Neural progenitor cell (in vitro differentiated cells): Measurements from ENCODE around the gene PREX1. TPM values are rescaled to one million over a fixed set of nuclear protein-coding genes. Genes with fewer than 3 reads are reported as not detected.

Source experiments
- DNase-seq: peaks from one replicate; pipeline ENCODE4 v3.0.0-alpha.2; 2016; ENCODE audit warnings: low spot score
- H2AFZ ChIP-seq: fragments of 200-600 bp; sonication (generic); replicated peaks from 2 replicates; pipeline ENCODE4 v1.6.1; 2016; ENCODE audit warnings: antibody characterized with exemption
- H3F3A ChIP-seq: fragments of 200-600 bp; sonication (generic); 2 replicates; pipeline ENCODE4 v1.6.1; 2016; ENCODE audit warnings: antibody characterized with exemption, low read depth
- H3K27ac ChIP-seq: fragments of 200-600 bp; sonication (generic); 2 replicates; pipeline ENCODE4 v1.5.1; 2016; ENCODE audit warnings: mild to moderate bottlenecking
- H3K27me3 ChIP-seq: fragments of 200-600 bp; sonication (generic); 2 replicates; pipeline ENCODE4 v1.6.1; 2016; ENCODE audit warnings: mild to moderate bottlenecking, moderate library complexity
- H3K36me3 ChIP-seq: fragments of 200-600 bp; sonication (generic); 2 replicates; pipeline ENCODE4 v1.5.1; 2016
- H3K4me1 ChIP-seq: fragments of 200-600 bp; sonication (generic); 2 replicates; pipeline ENCODE4 v1.6.1; 2016; ENCODE audit warnings: mixed run types
- H3K4me2 ChIP-seq: fragments of 200-600 bp; sonication (generic); 2 replicates; pipeline ENCODE4 v1.6.1; 2016
- H3K4me3 ChIP-seq: fragments of 200-600 bp; sonication (generic); 2 replicates; pipeline ENCODE4 v1.5.1; 2016
- H3K79me2 ChIP-seq: fragments of 200-600 bp; sonication (generic); 2 replicates; pipeline ENCODE4 v1.6.1; 2016; ENCODE audit warnings: low read depth
- H3K9ac ChIP-seq: fragments of 200-600 bp; sonication (generic); 2 replicates; pipeline ENCODE4 v1.6.1; 2016
- H3K9me3 ChIP-seq: fragments of 200-600 bp; sonication (generic); 2 replicates; pipeline ENCODE4 v1.5.1; 2016; ENCODE audit warnings: low read depth
- H4K20me1 ChIP-seq: fragments of 200-600 bp; sonication (generic); 2 replicates; pipeline ENCODE4 v1.6.1; 2016; ENCODE audit warnings: low read depth
- H3K27ac Mint-ChIP-seq: 3 replicates; pipeline ENCODE4 v1.8.0; 2021; ENCODE audit warnings: mixed read lengths
- H3K27me3 Mint-ChIP-seq: 2 replicates; pipeline ENCODE4 v1.8.0; 2022; ENCODE audit warnings: low read depth, mild to moderate bottlenecking, inconsistent platforms, moderate library complexity, mixed read lengths; ENCODE audit not compliant: insufficient read depth
- H3K36me3 Mint-ChIP-seq: 3 replicates; pipeline ENCODE4 v1.8.0; 2021; ENCODE audit warnings: mixed read lengths
- H3K4me1 Mint-ChIP-seq: 3 replicates; pipeline ENCODE4 v1.8.0; 2021; ENCODE audit warnings: mixed read lengths
- H3K4me3 Mint-ChIP-seq: 3 replicates; pipeline ENCODE4 v1.8.0; 2021; ENCODE audit warnings: mild to moderate bottlenecking, moderate library complexity, mixed read lengths
- H3K9me3 Mint-ChIP-seq: 3 replicates; pipeline ENCODE4 v1.8.0; 2020; ENCODE audit warnings: mixed read lengths
- CTCF ChIP-seq: fragments of 200-600 bp; sonication (generic); IDR thresholded peaks from 2 replicates; pipeline ENCODE4 v1.5.1; 2017; ENCODE audit warnings: antibody characterized with exemption, mild to moderate bottlenecking
- EZH2 ChIP-seq: fragments of 200-600 bp; sonication (generic); IDR thresholded peaks from 2 replicates; pipeline ENCODE4 v1.6.1; 2017; ENCODE audit warnings: antibody characterized with exemption, mild to moderate bottlenecking, moderate library complexity
- EZH2phosphoT487 ChIP-seq: fragments of 200-600 bp; sonication (generic); IDR thresholded peaks from 2 replicates; pipeline ENCODE4 v1.6.1; 2017; ENCODE audit warnings: antibody characterized with exemption
- total RNA-seq: library from RNA; depleted of rRNA; stranded (reverse); fragments of >200 nt; gene quantifications from 2 replicates; pipeline ENCODE4 v1.2.3, GENCODE V29; 2015; ENCODE audit warnings: low replicate concordance

The PREX1 gene
- total RNA-seq, 1 donor from 2014 or later: 4.5 TPM

- peaks cover 12% of the 10 kb centered on the region for H3K27me3 Mint-ChIP-seq
- peaks cover 15% of the 10 kb centered on the region for H3K4me1 Mint-ChIP-seq
- H3K27me3 ChIP-seq: no peaks in the 10 kb centered on the region
- H4K20me1 ChIP-seq: no peaks in the 10 kb centered on the region
- no peaks in the 10 kb centered on the region for H3K36me3 ChIP-seq
- H3K4me2 ChIP-seq: no peak overlapping the region
- no peaks in the 10 kb centered on the region for H3K4me1 ChIP-seq
- H3K9ac ChIP-seq: no peak overlapping the region
- no peak overlapping the region for H3K4me3 ChIP-seq
- no peaks in the 10 kb centered on the region for H3K9me3 Mint-ChIP-seq
- TF ChIP-seq EZH2 (no peak), EZH2phosphoT487 (no peak), CTCF (no peak)
- no peak for DNase-seq
- no peaks in the 10 kb centered on the region for H3F3A ChIP-seq
- H3K36me3 Mint-ChIP-seq: no peaks in the 10 kb centered on the region
- no peaks in the 10 kb centered on the region for H3K9me3 ChIP-seq
- H3K27ac Mint-ChIP-seq: peak overlapping the region; percentile 48
- no peak overlapping the region for H2AFZ ChIP-seq
- H3K4me3 Mint-ChIP-seq: peak overlapping the region; percentile 54
- H3K27ac ChIP-seq: no peak overlapping the region
- H3K79me2 ChIP-seq: no peaks in the 10 kb centered on the region
Observed at GRCh38 chr20:48578397-48579098, 249.3 kb downstream of the PREX1 start.

GRCh38 chr20:48577557-48577956 lies 250.2 kb downstream of the PREX1 start:
- Histone ChIP-seq H3K4me3 (no peak overlapping the region), H3F3A (no peaks in the 10 kb centered on the region), H3K27me3 (no peaks in the 10 kb centered on the region), H3K79me2 (no peaks in the 10 kb centered on the region), H3K4me2 (no peak overlapping the region), H3K9ac (no peak overlapping the region), H3K4me1 (no peaks in the 10 kb centered on the region), H3K9me3 (no peaks in the 10 kb centered on the region), H4K20me1 (no peaks in the 10 kb centered on the region), H3K27ac (no peak overlapping the region), H2AFZ (no peak overlapping the region), H3K36me3 (no peaks in the 10 kb centered on the region)
- TF ChIP-seq CTCF: no peak
- TF ChIP-seq EZH2phosphoT487: no peak
- TF ChIP-seq EZH2: no peak
- no peak for DNase-seq
- peaks cover 12% of the 10 kb centered on the region for H3K27me3 Mint-ChIP-seq
- H3K27ac Mint-ChIP-seq: peak overlapping the region; percentile 42
- no peak overlapping the region for H3K4me3 Mint-ChIP-seq
- peaks cover 16% of the 10 kb centered on the region for H3K4me1 Mint-ChIP-seq
- no peaks in the 10 kb centered on the region for H3K9me3 Mint-ChIP-seq
- H3K36me3 Mint-ChIP-seq: no peaks in the 10 kb centered on the region

GRCh38 chr20:48574383-48574782 lies 253.4 kb downstream of the PREX1 start:
- Histone ChIP-seq H4K20me1 (no peaks in the 10 kb centered on the region), H3K4me3 (no peak overlapping the region), H3K9ac (no peak overlapping the region), H2AFZ (no peak overlapping the region), H3K27ac (no peak overlapping the region), H3K79me2 (no peaks in the 10 kb centered on the region), H3K4me2 (no peak overlapping the region), H3F3A (no peaks in the 10 kb centered on the region), H3K36me3 (no peaks in the 10 kb centered on the region), H3K9me3 (no peaks in the 10 kb centered on the region), H3K4me1 (no peaks in the 10 kb centered on the region), H3K27me3 (no peaks in the 10 kb centered on the region)
- Mint-ChIP-seq H3K4me3 (no peak overlapping the region), H3K4me1 (peaks cover 13% of the 10 kb centered on the region), H3K27me3 (peaks cover 15% of the 10 kb centered on the region), H3K9me3 (no peaks in the 10 kb centered on the region), H3K36me3 (no peaks in the 10 kb centered on the region), H3K27ac (no peak overlapping the region)
- TF ChIP-seq EZH2phosphoT487: no peak
- TF ChIP-seq CTCF: no peak
- no peak for TF ChIP-seq EZH2
- peak; percentile 53 for DNase-seq

Other genes starting within 250 kb of the PREX1 start
- gene ARFGEF2, start 93.7 kb upstream of the PREX1 start, total RNA-seq: 13.9 and 16.6 TPM in 2 replicates
- gene CSE1L, start 218.3 kb upstream of the PREX1 start, total RNA-seq: 244 and 348 TPM in 2 replicates